GM21619 (cell line): Measurements from ENCODE around the gene MEX3A.
"Not testable (repeated sequence)": the region's sequence is repeated elsewhere in the genome, so short reads cannot be mapped to it uniquely, and the experiment has no call there.

ENCODE experiments used
- ATAC-seq: cut with Tn5 transposase; IDR thresholded peaks from one replicate; pipeline ENCODE4 v1.9.1; 2021; ENCODE audit not compliant: unreplicated experiment

Gene MEX3A

DNA sequence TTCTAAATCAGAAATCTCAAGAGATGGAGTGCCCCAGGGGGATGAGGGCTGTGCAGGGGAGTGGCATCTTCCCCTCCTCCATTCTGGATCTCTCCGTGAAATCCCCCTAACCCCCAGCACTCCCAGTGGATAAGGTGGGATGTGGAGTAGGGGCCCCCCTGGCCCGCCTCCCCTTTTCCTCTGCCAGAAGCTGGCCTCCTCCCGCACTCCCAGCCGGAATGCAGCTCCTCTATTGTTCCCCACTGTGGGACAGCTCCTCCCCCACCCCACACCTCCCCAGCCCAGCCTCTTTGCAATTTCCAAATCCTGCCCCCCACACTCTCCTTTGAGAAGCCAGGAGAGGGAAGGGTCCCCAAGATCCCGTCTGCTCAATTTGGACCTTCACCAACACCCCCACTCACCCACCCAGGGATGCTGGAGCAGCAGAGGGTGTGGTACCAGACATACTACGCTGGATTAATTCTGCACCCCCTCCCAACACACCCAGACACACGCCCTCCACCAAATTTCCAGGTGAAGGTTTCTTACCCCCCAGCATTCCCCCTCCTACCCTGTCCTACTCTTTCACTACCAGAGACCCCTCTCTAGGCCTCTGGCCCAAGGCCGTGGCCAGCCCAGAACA lies 1.9 kb downstream of the MEX3A start:
- no peak for ATAC-seq

DNA sequence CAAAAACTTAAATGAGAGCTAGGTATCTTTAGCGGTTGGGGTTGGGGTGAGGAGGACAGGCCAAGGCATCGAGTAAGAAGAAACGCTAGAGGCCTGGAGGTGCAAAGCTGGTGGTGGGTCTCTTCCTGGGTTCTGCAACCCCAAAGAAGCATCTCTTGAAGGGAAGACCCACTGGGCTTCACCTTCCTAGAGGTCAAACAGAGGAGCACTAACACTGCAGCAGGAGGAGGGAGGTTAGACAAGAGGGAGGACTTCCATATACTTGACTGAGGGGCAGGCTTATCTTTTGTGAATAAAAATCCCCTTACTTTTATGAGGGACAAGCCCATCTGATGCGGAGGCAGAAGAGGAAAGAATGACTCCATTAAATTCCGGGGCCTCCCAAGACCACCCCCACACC lies 2.5 kb downstream of the MEX3A start:
- ATAC-seq: no peak

DNA sequence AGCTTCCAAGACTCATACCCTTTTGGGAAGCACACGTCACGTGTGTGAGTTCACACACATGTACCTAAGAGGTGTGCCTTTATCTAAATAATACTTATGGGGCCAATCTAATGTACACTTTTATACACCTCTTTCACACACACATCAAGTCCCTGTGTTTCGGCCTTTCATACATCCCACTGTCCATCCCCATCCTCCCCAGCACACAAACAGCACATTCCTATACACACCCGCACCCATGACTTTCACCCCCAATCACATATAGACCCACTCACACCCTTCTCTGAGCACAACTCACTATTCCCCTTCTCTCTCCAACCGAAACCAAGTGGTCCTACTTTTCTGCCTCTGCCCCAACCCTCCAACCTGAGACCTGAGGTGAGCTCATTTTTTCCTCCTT lies 3.5 kb downstream of the MEX3A start:
- ATAC-seq: no peak

DNA sequence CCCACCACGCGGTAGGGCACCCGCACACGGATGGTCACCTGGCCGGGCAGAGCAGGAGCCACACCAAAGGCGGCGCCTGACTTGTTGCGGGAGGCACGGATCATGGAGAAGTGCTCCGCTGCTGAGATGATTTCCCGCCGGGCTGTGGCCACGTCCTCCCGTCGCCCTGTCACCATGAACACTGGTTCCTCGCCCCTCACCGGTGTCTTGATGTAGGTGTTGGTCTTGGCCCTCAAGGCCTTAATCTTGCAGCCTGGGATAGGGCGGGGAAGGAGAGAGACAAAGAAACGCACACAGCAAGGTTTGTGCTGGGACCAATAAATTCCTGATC lies 4.9 kb downstream of the MEX3A start:
- ATAC-seq: no peak

DNA sequence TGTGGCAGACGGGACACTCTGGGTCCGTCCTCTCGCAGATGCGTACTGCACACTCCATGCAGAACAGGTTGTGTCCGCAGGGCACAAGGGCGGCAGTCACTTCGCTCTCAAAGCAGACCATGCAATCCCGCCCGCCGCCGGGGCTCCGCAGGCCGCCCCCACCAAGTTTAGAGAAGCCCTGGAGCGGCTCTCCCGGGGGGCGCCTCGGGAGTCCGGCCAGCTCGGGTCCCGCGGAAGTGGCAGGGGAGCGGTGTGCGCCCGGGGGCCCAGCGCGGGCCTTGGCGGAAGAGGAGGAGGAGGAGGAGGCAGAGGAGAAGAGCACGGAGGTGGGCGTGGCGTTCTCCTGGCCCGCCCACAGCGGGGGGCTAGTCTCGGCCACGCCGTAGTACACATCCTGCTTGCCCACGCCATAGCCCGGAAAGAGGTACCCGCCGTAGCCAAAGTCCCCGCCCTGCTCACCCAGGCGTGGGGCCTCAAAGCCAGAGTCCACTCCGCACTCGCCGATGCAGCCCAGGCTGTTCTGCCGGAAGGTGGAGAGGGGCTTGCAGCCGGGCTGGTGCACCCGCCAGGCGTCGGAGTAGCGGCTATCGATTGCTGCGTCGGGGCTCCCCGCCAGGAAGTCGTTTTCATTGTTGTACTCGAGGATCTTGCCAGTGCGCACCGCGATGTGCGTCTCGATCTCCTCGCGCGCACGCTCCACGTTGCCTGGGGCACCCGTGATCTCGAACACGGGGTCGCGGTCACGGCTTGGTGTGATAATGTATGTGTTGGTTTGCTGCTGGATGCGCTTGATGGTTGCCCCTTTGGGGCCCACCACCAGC lies 5.4 kb downstream of the MEX3A start:
- peak; percentile 59 for ATAC-seq

DNA sequence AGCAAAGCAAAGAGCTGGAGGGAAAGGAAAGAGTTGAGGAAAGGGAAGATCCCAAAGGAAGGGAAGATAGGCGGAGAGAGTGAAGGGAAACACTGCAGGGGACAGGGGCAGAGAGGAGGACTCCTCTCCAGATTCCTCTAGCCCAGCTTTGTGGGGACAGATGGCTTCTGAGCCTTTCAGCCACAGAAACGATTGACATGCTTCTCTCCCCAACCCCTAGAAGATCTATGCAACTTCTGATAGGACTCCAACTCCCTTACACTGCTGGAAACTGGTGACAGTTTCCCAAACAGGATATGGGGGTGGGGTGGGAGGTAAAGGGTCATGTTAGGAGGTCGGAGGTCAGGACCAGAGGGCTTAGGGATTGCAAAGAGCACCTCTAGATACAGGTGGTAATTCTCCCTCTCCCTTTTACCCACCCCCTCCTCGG lies 6.5 kb downstream of the MEX3A start:
- no peak for ATAC-seq

DNA sequence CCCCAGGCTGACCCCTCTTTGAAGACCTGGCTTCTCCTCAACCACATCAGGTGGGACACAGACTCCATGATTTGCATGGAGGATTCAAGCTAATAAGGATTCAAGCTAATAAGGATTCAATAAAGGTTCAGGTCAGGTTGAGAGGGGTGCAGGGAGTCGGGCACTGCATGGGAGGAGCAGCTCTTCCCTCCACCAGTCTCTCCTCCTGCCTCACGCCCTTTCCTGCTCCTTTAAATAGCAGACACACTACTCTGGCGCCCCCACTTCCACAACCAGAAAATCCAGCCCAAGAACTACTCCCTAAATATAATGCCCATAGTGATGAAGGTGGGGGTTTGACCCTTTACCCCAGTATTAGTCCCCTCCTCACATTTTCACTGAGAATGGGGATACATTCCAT lies 7.1 kb downstream of the MEX3A start:
- ATAC-seq: no peak

DNA sequence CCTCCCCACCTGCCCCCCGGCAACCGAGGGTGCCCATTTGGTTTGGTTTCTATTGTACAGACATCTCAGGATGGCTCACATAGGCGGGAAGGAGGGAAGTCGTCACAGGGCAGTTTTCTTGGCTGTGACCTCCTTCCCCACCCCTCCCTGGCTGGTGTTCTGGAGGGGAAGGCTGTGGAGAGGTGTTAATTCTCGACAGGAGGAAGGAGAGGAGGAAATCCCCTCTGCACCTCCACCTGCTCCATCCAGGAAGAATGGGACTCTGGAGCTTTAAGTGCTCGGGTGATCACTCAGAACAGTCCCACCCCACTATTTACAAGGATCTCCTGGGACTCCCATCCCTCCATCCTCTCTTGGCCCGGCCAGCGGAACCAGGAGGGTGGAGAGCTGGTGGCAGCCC lies 7.6 kb downstream of the MEX3A start:
- ATAC-seq: no peak

DNA sequence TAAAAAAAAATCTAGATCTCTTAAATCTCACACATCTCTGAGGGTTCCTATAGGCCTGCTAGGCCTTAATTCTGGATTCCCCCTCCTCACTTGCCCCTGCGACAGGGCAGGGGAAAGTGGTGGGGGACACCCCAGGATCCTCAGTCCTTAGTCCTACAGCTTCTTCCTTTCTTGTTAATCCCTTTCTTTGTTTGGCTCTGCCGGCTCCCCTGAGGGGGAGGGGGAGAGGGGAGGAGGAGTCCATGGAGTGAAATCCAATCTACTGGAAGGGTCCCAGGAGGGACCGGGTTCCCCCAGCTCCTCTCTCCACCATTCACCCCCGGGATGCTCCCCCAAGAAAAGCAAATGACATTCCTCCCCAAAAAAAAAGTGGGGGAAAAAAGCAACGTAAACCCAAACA lies 8.5 kb downstream of the MEX3A start:
- no peak for ATAC-seq

DNA sequence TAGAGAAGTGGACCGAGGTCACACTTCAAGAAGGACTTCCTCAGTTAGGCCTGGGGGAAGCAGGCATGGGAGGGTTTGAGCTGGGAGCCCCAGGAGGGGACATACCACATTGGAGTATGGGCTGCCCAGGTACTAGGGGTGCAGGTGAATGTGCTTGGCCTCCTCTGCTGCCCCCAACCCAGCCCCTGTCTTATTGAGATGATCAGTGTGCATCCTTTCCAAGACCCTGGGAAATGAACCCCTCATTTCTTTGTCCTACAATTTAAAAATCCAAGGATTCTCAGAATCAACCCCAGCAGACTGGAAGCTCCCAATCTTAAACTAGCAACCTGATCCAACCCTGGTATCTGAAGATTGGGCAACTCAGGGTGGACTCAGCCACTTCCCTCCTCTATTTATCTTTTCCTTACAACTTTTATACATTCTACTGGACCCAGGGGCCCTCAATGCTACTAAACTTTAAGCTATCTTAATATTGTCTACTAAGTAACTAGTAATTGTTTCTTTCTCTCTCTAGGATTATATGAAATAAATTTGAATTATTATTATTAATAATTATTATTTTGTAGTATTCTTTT lies 9.1 kb downstream of the MEX3A start:
- no peak for ATAC-seq

DNA sequence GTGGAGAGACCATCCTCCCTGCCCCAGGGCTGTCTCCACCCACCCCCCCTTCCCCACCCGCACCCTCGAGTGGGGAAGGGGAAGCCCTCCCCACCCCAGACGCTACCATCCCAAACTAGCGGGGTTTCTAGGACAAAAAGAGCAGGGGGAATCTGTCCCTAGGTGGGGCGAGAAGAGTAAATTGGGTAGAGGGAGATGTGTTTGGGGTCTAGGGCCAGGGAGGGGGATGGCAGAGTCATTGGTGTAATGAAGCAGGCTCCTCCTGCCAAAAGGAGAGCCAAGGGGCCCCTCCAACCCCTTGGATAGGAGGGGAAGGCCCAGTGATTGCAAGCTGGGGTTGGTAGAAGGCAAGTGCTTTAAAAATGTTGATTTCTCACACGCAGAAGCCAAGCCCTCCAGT lies 10.0 kb downstream of the MEX3A start:
- no peak for ATAC-seq

DNA sequence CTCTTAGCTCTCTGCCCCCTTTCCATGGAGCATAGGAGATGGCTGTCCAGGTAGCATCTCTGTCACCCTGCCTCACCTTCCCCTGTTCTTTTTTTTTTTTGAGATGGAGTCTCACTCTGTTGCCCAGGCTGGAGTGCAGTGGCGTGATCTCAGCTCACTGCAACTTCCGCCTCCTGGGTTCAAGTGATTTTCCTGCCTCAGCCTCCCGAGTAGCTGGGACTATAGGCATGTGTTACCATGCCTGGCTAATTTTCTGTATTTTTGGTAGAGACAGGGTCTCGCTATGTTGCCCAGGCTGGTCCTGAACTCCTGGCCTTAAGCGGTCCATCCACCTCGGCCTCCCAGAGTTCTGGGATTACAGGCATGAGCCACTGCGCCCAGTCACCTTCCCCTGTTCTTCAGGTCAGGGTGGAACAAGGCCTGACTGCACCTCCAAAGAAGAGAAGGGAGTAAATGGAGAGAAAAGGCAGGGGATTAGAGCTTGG lies 10.9 kb downstream of the MEX3A start:
- not testable (repeated sequence) for ATAC-seq

DNA sequence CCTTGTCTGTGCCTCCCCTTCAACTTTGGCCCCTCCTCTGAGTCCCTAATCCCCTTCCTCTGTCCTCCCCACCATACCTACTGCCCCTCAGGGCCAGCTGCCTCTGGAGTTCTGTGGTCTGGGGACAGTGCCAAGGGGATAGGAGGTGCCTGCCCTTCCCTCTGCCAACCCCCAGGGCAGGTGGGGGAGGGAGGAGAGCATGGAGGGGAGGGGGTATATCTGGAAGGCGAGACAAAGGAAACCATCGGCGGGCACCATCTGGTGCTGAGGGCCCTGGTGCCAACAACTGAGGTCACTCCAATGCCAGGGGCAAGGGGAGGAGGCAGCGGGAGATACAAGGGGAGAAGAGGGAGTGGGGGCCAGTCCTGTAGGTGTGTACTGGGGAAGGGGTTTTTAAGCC lies 11.7 kb downstream of the MEX3A start:
- ATAC-seq: no peak

DNA sequence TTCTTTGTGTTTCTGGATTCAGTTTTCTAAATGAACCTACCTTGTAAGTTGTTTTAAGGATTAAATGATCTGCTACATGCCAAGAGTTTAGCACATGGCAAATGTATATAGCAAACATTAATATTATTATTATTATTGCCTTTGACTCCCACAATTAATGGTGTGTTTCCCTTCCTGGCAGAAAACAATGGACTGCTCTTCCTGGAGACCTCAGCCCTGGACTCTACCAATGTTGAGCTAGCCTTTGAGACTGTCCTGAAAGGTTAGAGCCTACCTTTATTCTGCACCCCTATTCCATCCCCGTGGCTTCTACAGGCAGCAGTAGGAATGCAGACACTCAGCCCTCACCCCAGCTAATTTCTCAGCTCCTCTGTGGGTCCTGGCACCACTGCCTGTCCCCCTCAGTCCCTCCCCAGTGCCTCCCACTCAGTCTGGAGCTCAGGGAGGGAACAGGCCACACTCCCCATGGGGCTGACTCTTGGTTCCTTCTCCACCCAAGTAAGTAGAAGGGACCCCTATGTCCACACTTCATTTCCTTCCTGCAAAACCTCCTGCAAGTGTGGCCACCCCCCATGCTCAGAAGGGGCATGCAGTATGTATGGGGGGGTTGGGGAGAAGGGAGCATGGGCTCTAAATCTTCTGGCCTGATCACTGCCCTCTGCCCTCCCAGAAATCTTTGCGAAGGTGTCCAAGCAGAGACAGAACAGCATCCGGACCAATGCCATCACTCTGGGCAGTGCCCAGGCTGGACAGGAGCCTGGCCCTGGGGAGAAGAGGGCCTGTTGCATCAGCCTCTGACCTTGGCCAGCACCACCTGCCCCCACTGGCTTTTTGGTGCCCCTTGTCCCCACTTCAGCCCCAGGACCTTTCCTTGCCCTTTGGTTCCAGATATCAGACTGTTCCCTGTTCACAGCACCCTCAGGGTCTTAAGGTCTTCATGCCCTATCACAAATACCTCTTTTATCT lies 12.5 kb downstream of the MEX3A start:
- no peak for ATAC-seq

DNA sequence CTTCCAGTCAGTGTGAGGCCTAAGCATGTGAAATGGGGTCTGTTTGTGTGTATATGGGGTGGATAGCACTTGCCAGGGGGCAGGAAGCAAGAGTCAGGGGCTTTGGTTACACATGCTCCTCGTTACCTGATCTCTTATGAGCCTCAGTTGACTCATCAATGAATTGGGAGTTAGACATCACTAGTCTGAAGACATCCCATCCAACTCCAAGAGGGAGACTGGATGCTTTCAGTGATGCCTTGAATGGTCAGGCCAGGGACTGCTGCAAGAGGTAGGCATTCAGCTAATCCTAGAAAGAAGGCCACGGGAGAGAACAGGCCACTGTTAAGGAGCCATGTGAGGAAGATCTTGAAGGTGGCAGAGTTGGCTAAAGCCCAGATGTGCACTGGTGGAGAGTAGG lies 15.0 kb downstream of the MEX3A start:
- ATAC-seq: no peak

DNA sequence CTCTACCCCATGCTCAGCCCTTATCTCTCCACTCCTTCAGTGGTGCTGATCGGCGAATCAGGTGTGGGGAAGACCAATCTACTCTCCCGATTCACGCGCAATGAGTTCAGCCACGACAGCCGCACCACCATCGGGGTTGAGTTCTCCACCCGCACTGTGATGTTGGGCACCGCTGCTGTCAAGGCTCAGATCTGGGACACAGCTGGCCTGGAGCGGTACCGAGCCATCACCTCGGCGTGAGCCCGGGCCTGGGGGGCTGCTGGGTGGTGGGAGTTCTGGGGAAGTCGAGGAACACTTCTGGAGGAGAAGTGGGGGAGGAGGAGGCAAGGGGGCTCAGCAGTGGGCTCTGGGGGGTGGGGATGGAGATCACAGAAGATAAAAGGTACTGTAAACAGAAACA lies 16.4 kb downstream of the MEX3A start:
- no peak for ATAC-seq

DNA sequence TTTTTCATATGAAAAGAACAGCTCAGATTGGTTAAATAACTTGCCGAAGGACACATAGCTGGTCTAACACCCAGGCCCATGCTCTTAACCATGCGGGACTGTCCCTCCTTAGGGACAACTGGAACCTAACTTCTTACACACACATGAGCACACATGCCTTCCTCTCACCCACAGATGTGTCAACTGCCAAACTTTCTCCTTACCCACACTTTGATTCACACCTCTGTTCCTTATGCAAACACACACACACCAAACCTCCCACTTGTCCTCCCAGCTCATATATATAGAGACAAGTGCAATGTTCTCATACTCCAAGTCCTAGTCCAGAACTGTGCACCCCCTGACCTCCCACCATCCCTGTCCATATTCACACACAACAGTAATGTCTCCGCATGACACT lies 17.1 kb downstream of the MEX3A start:
- ATAC-seq: no peak

DNA sequence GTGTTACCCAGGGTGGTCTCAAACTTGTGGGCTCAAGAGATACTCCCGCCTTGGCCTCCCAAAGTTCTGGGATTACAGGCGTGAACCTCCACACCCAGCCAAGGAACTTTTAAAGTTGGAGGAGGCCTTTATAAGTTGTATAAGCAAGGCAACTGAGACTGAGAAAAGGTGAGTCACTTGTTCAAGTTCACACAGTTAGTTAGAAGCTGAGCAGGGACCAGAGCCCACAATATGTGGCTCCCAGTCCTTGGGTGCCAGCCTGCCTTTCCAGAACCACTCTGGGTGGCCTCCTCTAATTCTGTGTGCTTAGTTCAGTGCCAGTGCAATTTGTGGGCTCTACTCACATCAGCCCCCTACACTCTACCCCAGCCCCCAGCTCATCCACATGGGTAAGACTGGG lies 17.6 kb downstream of the MEX3A start:
- no peak for ATAC-seq

DNA sequence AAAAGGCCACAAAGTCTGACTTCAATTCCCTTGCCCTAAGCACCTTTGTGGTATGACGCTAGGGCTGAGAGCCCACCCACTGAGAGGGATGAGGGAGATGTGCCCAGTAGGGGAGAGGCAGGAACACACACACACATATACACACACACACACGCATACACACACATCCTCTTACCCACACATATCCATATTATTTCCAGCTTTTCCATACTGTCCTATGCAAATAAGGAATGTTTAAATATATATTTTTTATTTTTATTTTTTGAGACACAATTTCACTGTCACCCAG lies 18.3 kb downstream of the MEX3A start:
- ATAC-seq: no peak

DNA sequence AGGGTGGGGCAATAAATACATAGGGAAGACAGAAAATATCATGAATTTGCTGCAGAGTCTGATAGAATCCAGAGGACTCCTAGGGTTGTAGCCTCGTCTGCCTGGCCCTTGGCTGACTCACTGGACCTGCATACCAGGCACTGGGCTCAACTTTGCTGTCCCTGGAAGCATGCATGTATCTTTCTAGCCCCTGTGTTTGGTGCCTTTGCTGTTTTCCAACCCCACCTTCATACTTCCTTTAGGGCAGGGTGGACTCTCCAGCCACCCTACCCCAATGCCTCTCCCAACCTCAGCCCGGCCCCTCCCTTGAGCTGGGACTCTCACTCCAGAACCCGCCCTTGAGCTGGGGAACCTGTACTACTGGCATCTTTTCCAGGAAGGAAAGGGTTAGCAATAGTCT lies 20.1 kb downstream of the MEX3A start:
- ATAC-seq: no peak

DNA sequence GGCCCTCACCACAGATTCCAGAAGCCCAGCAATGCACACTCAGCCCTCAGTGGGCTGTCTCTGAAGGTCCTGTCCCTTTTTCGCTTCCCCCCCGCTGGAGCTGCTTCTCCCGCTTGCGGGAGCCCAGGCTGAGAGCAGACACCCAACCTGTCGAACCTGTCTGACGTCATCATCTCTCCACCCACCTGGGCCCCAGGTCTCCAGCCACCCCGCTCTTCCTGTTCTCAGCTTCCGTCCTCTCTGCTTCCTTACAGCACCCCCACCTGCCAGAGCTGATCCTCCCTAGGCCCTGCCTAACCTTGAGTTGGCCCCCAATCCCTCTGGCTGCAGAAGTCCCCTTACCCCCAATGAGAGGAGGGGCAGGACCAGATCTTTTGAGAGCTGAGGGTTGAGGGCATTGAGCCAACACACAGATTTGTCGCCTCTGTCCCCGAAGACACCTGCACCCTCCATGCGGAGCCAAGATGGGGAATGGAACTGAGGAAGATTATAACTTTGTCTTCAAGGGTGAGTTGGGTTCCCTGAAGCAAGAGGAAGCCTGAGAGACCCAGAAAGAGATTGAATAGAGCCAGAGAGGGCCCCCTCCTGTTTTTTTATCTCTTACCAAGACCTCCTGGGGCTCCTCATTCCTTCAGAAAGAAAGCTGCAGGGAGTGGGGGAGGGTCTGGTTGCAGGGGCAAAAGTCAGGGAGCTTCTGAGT lies 21.2 kb downstream of the MEX3A start, which contains the start of gene RAB25:
TSS of gene RAB25 (plus strand) at position 224 of the 700 bp plus-strand sequence. CDS start at position 465, 241 bp downstream.
- ATAC-seq: no peak
